Nephron (organoid): ENCODE measurements around the gene TMCC3.

Experiments used
- H3K27ac Mint-ChIP-seq, 3 experiments: 2 replicates each; pipeline ENCODE4 v1.8.0; 2020; ENCODE audit warnings: mixed read lengths in 3 of 3, mild to moderate bottlenecking in 2 of 3, moderate library complexity in 1 of 3
- H3K27me3 Mint-ChIP-seq: 2 replicates; pipeline ENCODE4 v1.8.0; 2021; ENCODE audit warnings: low read depth, mild to moderate bottlenecking, moderate library complexity, mixed read lengths
- H3K36me3 Mint-ChIP-seq: 2 replicates; pipeline ENCODE4 v1.8.0; 2020; ENCODE audit warnings: low read depth, mixed read lengths
- H3K4me1 Mint-ChIP-seq: 2 replicates; pipeline ENCODE4 v1.8.0; 2020; ENCODE audit warnings: mixed read lengths
- H3K4me3 Mint-ChIP-seq, 3 experiments: 2 replicates each; pipeline ENCODE4 v1.8.0; 2020; ENCODE audit warnings: mild to moderate bottlenecking in 3 of 3, mixed read lengths in 3 of 3, moderate library complexity in 2 of 3
- H3K9me3 Mint-ChIP-seq: 2 replicates; pipeline ENCODE4 v1.8.0; 2020; ENCODE audit warnings: mixed read lengths
- CTCF ChIP-seq, 3 experiments: fragments of 200-600 bp; sonication (generic); IDR thresholded peaks; one replicate each; pipeline ENCODE4 v1.5.0; 2021; ENCODE audit warnings: antibody characterized with exemption in 3 of 3; ENCODE audit not compliant: unreplicated experiment in 3 of 3

TMCC3 gene

DNA sequence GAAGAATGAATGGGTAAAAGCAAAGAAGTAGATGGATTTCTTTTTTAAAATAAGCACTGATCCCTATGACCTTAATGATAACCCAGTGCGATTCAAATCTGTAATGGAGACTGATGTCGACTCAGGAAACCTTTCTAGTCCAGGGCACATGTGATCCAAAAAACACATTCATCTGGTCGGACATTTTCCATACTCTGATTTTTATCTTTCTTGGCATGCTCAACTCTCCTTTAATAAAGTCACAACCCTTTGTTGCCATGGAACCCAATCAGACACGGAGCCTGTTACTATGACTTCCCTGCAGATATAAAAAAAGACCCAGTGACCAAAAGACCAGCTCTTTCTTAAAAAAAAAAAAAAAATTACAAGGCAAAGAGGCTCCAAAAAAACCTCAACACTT is 27.9 kb downstream of the TMCC3 start:
- peaks cover 26% of the 10 kb centered on the region for H3K36me3 Mint-ChIP-seq
- H3K27ac Mint-ChIP-seq = peak overlapping the region; percentile 81 to 87 (median 86)
- H3K4me1 Mint-ChIP-seq = peaks cover 27% of the 10 kb centered on the region
- H3K4me3 Mint-ChIP-seq = peak overlapping the region in 2 of 3 experiments; percentile 26 to 41
- TF ChIP-seq CTCF (IDR thresholded peaks at IDR 0.05; ENCODE audit: unreplicated experiment in 3 of 3) = no peak
- H3K9me3 Mint-ChIP-seq = peaks cover 13% of the 10 kb centered on the region
- H3K27me3 Mint-ChIP-seq = no peaks in the 10 kb centered on the region

- Mint-ChIP-seq H3K27me3 (no peaks in the 10 kb centered on the region), H3K4me1 (peaks cover 27% of the 10 kb centered on the region), H3K36me3 (peaks cover 20% of the 10 kb centered on the region), H3K27ac (peak overlapping the region; percentile 81 to 87 (median 86)), H3K9me3 (peaks cover 8% of the 10 kb centered on the region), H3K4me3 (peak overlapping the region in 1 of 3 experiments; percentile 26)
- no peak for TF ChIP-seq CTCF (IDR thresholded peaks at IDR 0.05; ENCODE audit: unreplicated experiment in 3 of 3)
Observed at GRCh38 chr12:94621662-94622359, 28.5 kb downstream of the TMCC3 start.

GRCh38 chr12:94620621-94621020 is 29.7 kb downstream of the TMCC3 start:
- Mint-ChIP-seq H3K9me3 (no peaks in the 10 kb centered on the region), H3K36me3 (peaks cover 8% of the 10 kb centered on the region), H3K4me1 (peaks cover 27% of the 10 kb centered on the region), H3K4me3 (no peak overlapping the region), H3K27ac (peak overlapping the region in 2 of 3 experiments; percentile 86 to 87), H3K27me3 (no peaks in the 10 kb centered on the region)
- TF ChIP-seq CTCF (IDR thresholded peaks at IDR 0.05; ENCODE audit: unreplicated experiment in 3 of 3) = no peak

GRCh38 chr12:94618995-94619695 is 31.2 kb downstream of the TMCC3 start:
- peaks cover 3% of the 10 kb centered on the region for H3K36me3 Mint-ChIP-seq
- H3K27me3 Mint-ChIP-seq = no peaks in the 10 kb centered on the region
- no peak overlapping the region for H3K27ac Mint-ChIP-seq
- TF ChIP-seq CTCF (IDR thresholded peaks at IDR 0.05; ENCODE audit: unreplicated experiment in 3 of 3) = no peak
- H3K4me3 Mint-ChIP-seq = peak overlapping the region in 1 of 3 experiments; percentile 18
- H3K4me1 Mint-ChIP-seq = peaks cover 27% of the 10 kb centered on the region
- no peaks in the 10 kb centered on the region for H3K9me3 Mint-ChIP-seq

- peaks cover 12% of the 10 kb centered on the region for H3K4me1 Mint-ChIP-seq
- TF ChIP-seq CTCF (IDR thresholded peaks at IDR 0.05; ENCODE audit: unreplicated experiment in 3 of 3) = no peak
- no peaks in the 10 kb centered on the region for H3K36me3 Mint-ChIP-seq
- no peaks in the 10 kb centered on the region for H3K27me3 Mint-ChIP-seq
- no peaks in the 10 kb centered on the region for H3K9me3 Mint-ChIP-seq
- no peak overlapping the region for H3K27ac Mint-ChIP-seq
- H3K4me3 Mint-ChIP-seq = no peak overlapping the region
Observed at GRCh38 chr12:94617101-94617500, 33.3 kb downstream of the TMCC3 start.
